Psoas muscle (tissue), 8 donors: ENCODE results near the gene OTX2. TPM values are rescaled to one million over a fixed set of nuclear protein-coding genes. Genes with fewer than 3 reads are reported as not detected.

Source experiments
- ATAC-seq, 4 donors: fragments of 200-7000 bp; cut with Tn5 transposase; one replicate each; pipeline ENCODE4 v1.9.1; 2020; ENCODE audit warnings: moderate library complexity in 3 of 4, mild to moderate bottlenecking in 2 of 4
- DNase-seq, 2 donors: peaks; one replicate each; pipeline ENCODE4 v3.0.0-alpha.2; 2020
- H3K27ac ChIP-seq: fragments of 200-600 bp; one replicate; pipeline ENCODE4 v1.8.0; 2022
- H3K27me3 ChIP-seq, 3 donors: fragments of 200-600 bp in 1 of 3; one replicate each; pipeline versions ENCODE4 v1.6.1 to v1.8.0; 2013 to 2022; ENCODE audit warnings: low read length in 2 of 3, mild to moderate bottlenecking in 2 of 3, moderate library complexity in 1 of 3; ENCODE audit not compliant: insufficient read depth in 3 of 3
- H3K36me3 ChIP-seq, 2 donors: fragments of 200-600 bp in 1 of 2; one replicate each; pipeline versions ENCODE4 v1.6.1 to v1.8.0; 2013 to 2022; ENCODE audit warnings: low read depth in 1 of 2, mild to moderate bottlenecking in 1 of 2, moderate library complexity in 1 of 2; ENCODE audit not compliant: insufficient read depth in 1 of 2
- H3K4me1 ChIP-seq: fragments of 200-600 bp; one replicate; pipeline ENCODE4 v1.8.0; 2022
- H3K4me3 ChIP-seq: fragments of 200-600 bp; one replicate; pipeline ENCODE4 v1.8.0; 2022; ENCODE audit warnings: mild to moderate bottlenecking
- H3K9me3 ChIP-seq: fragments of 200-600 bp; one replicate; pipeline ENCODE4 v1.8.0; 2022
- WGBS, 3 donors: extraction: QIAGEN DNeasy Blood & Tissue Kit; methylation state at CpG; one replicate each; pipeline versions ENCODE4 v1.1.6 to v1.1.7; 2013; 5-methylcytosine and 5-hydroxymethylcytosine counted together
- intact Hi-C, 2 donors: fragments of 100-400 bp; cut with DNase I; formaldehyde crosslinking; loops; one replicate each; pipeline versions ENCODE4 v1.11.0 to v1.14.2; 2022
- polyA plus RNA-seq, 3 donors: library from polyadenylated mRNA; stranded (reverse); fragments of 200-250 nt; gene quantifications; one replicate each; pipeline ENCODE4 v1.2.3, GENCODE V29; 2013
- total RNA-seq, 4 donors: library from RNA; stranded (reverse); fragmentation: NEBNext Ultra II Directional in 2 of 4; extraction: Animal tissue kit (Norgen Biotek cat#: 25700) in 2 of 4; gene quantifications; one replicate each; pipeline versions ENCODE4 v1.2.1 to v1.2.4, GENCODE V29; 2021 to 2023
- TF ChIP-seq, protein P1 (sequence below): fragments of 200-600 bp; IDR thresholded peaks from one replicate; pipeline ENCODE4 v1.8.0; 2022; ENCODE audit warnings: antibody characterized with exemption
- donor health status: healthy with polysubstance abuse.
- donor health status: DM: no; HTN: no; CAD: no; lungs with moderate emphysema.
- donor health status: Bipolar disorder and iron deficiency.
- donor health status: healthy.
- donor health status: DM: yes; HTN: yes; CAD: no.
- donor health status: DM: no; HTN: no; CAD: no.
- donor health status: DM: no; HTN: no; CAD: no.
- donor health status: DM: yes; HTN: yes; CAD: no.

Gene OTX2
- total and polyA plus RNA-seq, 7 donors: not detected

DNA sequence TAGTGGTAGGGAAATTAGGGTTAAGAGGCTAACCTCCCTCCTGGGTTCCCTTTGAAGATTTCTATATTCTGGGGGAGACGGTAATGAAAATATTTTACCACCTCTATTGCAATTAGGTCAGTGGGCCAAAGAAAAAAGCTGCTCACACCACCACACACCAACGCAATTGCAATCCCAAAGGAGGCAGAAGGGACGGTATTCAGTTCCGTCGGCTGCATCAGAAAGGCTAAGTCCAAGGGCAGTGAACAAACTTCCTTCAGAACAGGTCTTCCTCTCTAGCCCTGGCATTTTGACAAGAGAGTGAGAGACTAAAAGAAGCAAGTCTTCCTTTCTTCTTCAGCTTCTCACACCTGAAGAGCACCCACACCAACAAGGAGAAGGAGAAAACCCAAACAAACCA lies 51.2 kb downstream of the OTX2 start:
- H3K36me3 ChIP-seq: no peaks in the 10 kb centered on the region
- no peak overlapping the region for H3K4me3 ChIP-seq
- 50 to 56% (median 53%) methylated on average over 5 of the region's 5 CpGs for WGBS, 3 donors
- no peak for ATAC-seq
- intact Hi-C loops: no loop called here
- no peaks in the 10 kb centered on the region for H3K9me3 ChIP-seq
- no peaks in the 10 kb centered on the region for H3K4me1 ChIP-seq
- no peaks in the 10 kb centered on the region for H3K27me3 ChIP-seq
- TF ChIP-seq, protein P1, sequence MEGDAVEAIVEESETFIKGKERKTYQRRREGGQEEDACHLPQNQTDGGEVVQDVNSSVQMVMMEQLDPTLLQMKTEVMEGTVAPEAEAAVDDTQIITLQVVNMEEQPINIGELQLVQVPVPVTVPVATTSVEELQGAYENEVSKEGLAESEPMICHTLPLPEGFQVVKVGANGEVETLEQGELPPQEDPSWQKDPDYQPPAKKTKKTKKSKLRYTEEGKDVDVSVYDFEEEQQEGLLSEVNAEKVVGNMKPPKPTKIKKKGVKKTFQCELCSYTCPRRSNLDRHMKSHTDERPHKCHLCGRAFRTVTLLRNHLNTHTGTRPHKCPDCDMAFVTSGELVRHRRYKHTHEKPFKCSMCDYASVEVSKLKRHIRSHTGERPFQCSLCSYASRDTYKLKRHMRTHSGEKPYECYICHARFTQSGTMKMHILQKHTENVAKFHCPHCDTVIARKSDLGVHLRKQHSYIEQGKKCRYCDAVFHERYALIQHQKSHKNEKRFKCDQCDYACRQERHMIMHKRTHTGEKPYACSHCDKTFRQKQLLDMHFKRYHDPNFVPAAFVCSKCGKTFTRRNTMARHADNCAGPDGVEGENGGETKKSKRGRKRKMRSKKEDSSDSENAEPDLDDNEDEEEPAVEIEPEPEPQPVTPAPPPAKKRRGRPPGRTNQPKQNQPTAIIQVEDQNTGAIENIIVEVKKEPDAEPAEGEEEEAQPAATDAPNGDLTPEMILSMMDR: no peak
- no peak for DNase-seq
- H3K27ac ChIP-seq: no peak overlapping the region

DNA sequence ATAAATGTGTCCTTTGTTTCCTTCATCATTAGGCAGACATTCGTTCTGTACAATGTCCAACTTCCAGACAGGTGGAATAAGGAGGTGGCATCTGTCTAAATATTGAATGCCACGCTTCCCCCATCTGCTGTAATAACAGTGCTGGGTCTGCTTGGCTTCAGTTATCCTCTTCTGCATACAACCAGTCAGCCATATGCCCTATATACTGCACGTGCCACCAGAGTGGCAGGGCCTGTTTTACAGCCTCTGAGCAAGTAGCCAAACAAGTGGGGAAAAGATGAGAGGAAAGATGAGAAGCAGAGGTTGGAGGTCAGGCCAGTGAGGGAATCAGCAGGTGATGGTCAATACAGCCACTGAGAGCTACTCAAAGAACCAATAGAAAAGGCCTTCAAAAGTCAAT lies 55.4 kb downstream of the OTX2 start:
- no peak overlapping the region for H3K27ac ChIP-seq
- peaks cover 0 to 4% (median 0%) of the 10 kb centered on the region in 3 donors for H3K27me3 ChIP-seq
- no peak overlapping the region for H3K4me3 ChIP-seq
- ATAC-seq (no peak), DNase-seq (no peak)
- no peaks in the 10 kb centered on the region for H3K4me1 ChIP-seq
- no peaks in the 10 kb centered on the region for H3K9me3 ChIP-seq
- H3K36me3 ChIP-seq: no peaks in the 10 kb centered on the region
- WGBS, 3 donors: 41 to 48% (median 47%) methylated on average over 3 of the region's 3 CpGs
- intact Hi-C loops: no loop called here
- TF ChIP-seq, protein P1: no peak

DNA sequence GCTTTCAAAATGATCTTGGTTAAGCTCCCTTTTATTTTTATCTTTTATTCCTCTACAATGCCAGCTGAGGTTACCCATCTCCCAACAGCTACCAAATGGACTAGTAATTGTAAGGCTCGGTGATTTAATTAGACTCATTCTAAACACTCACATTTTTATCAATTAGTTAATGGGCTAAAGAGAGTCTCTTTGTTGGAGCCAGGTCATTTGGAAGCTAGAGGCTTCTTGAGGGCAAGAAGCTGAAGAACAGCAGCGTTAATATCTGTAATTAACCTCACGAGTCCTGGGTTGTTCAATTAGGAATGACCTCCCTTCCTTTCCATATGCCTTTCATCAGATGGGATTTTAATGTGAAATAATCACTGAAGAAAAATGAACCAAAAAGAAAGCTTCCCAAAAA lies 56.9 kb downstream of the OTX2 start:
- H3K27me3 ChIP-seq: peaks cover 0 to 4% (median 0%) of the 10 kb centered on the region in 3 donors
- no peaks in the 10 kb centered on the region for H3K4me1 ChIP-seq
- H3K9me3 ChIP-seq: no peaks in the 10 kb centered on the region
- 76 to 81% (median 76%) methylated on average over 3 of the region's 3 CpGs for WGBS, 3 donors
- H3K27ac ChIP-seq: no peak overlapping the region
- H3K4me3 ChIP-seq: no peak overlapping the region
- intact Hi-C loops: no loop called here
- no peaks in the 10 kb centered on the region for H3K36me3 ChIP-seq
- DNase-seq (no peak), ATAC-seq (no peak)
- TF ChIP-seq, protein P1: no peak

DNA sequence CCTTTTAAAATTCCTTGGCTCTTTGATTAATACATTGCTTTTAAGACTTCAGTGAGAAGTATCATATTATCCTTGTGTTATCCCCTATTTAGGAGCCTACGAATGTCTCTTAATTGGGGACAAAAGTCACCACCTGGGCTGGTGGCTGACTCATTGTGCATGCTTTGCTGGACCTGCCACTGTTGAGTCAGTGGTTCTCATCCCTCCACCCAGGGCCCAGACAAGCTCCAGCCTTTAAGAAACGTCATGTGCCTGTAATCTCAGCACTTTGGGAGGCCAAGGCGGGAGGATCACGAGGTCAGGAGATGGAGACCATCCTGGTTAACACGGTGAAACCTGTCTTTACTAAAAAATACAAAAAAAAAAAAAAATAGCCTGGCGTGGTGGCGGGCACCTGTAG lies 57.9 kb downstream of the OTX2 start:
- ATAC-seq: no peak
- no peak for DNase-seq
- Histone ChIP-seq H3K4me1 (no peaks in the 10 kb centered on the region), H3K36me3 (no peaks in the 10 kb centered on the region), H3K27ac (no peak overlapping the region), H3K9me3 (no peaks in the 10 kb centered on the region), H3K27me3 (peaks cover 0 to 4% (median 0%) of the 10 kb centered on the region in 3 donors), H3K4me3 (no peak overlapping the region)
- WGBS, 3 donors: 81 to 85% (median 82%) methylated on average over 7 of the region's 7 CpGs
- TF ChIP-seq, protein P1: no peak
- intact Hi-C loops: no loop called here

DNA sequence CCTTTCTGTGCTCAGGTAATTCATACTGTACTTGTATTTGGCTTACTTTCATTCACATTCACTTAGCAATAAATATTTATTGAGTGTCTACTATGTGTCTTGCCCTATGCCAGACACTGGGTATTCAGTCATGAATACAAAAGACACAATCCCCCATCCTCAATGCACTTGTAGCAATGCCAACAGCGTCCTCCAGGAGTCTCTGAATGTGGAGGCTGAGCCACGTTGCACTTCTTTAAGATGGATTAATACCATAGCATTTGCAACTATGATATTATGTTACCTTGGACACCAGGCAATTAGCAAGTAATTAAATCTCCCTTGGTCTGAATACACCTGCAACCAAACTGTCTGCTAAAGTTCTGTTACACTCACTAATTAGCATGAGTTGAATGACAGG lies 58.8 kb downstream of the OTX2 start:
- DNase-seq (no peak), ATAC-seq (no peak)
- intact Hi-C loops: no loop called here
- Histone ChIP-seq H3K9me3 (no peaks in the 10 kb centered on the region), H3K27me3 (peaks cover 0 to 4% (median 0%) of the 10 kb centered on the region in 3 donors), H3K4me3 (no peak overlapping the region), H3K36me3 (no peaks in the 10 kb centered on the region), H3K27ac (no peak overlapping the region), H3K4me1 (no peaks in the 10 kb centered on the region)
- TF ChIP-seq, protein P1: no peak
- 32 to 38% (median 36%) methylated on average over 2 of the region's 2 CpGs for WGBS, 3 donors
